Measurements from ENCODE around the gene DKC1.

DNA sequence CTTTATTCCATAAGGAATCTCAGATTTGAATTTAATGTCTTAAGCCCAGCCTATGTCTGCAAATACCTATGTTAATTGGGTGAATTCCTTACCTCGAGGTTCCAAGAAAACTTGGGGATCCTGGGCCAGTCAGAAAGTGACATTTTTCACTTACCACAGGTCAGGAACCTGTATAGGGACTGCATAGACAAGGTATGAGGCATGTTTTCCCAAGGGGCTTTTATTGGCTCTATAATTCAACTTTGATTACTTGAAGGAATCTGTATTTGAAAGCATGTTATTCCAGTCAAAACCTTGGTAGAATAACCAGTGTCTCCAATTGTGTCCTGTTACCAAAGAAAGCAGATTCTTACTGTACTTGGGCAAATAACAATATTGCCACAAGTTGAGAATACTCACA, 51.1 kb downstream of the DKC1 start:
- no peak for TF ChIP-seq CTCF (IDR thresholded peaks at IDR 0.05; ENCODE audit: low read depth, low read length)
- no peak for TF ChIP-seq EZH2phosphoT487 (IDR thresholded peaks at IDR 0.05; ENCODE audit: low read depth)

Measured in OCI-LY3 (cell line).